Skeletal muscle tissue (tissue), 4 donors: ENCODE data around the gene GCNT2. TPM values are rescaled to one million over a fixed set of nuclear protein-coding genes. Genes with fewer than 3 reads are reported as not detected.
"Not testable (repeated sequence)": the region's sequence is repeated elsewhere in the genome, so short reads cannot be mapped to it uniquely, and the experiment has no call there.

ENCODE experiments used
- H3K27ac ChIP-seq: one replicate; pipeline ENCODE4 v1.7.0; 2013; ENCODE audit warnings: mild to moderate bottlenecking, low read depth, low read length, inconsistent platforms
- H3K27me3 ChIP-seq, 3 donors: one replicate each; pipeline ENCODE4 v1.7.0; 2013; ENCODE audit warnings: low read length in 3 of 3; ENCODE audit not compliant: control insufficient read depth in 3 of 3, insufficient read depth in 3 of 3
- H3K36me3 ChIP-seq, 3 donors: one replicate each; pipeline ENCODE4 v1.7.0; 2013; ENCODE audit warnings: low read length in 3 of 3; ENCODE audit not compliant: control insufficient read depth in 3 of 3, insufficient read depth in 3 of 3
- H3K4me1 ChIP-seq, 3 donors: one replicate each; pipeline ENCODE4 v1.7.0; 2013; ENCODE audit warnings: low read length in 3 of 3, mild to moderate bottlenecking in 3 of 3; ENCODE audit not compliant: control insufficient read depth in 3 of 3, insufficient read depth in 3 of 3
- H3K4me3 ChIP-seq, 3 donors: one replicate each; pipeline ENCODE4 v1.7.0; 2013; ENCODE audit warnings: low read length in 3 of 3
- H3K9ac ChIP-seq, 3 donors: one replicate each; pipeline ENCODE4 v1.7.0; 2013; ENCODE audit warnings: low read length in 3 of 3, mild to moderate bottlenecking in 3 of 3, moderate library complexity in 2 of 3, low read depth in 1 of 3
- H3K9me3 ChIP-seq, 3 donors: one replicate each; pipeline ENCODE4 v1.7.0; 2013; ENCODE audit warnings: low read length in 3 of 3; ENCODE audit not compliant: control insufficient read depth in 3 of 3
- total RNA-seq: library from RNA; depleted of rRNA; stranded (reverse); fragments of >200 nt; gene quantifications from one replicate; pipeline ENCODE4 v1.2.3, GENCODE V29; 2014
- donor health status: Osteomylitis.

Gene GCNT2
- total RNA-seq, 1 donor from 2014 or later, result 3.1 TPM

GRCh38 chr6:10513544-10513943, 7.6 kb upstream of the GCNT2 start:
- Histone ChIP-seq H3K9ac (no peak overlapping the region), H3K36me3 (no peaks in the 10 kb centered on the region), H3K27ac (no peak overlapping the region), H3K9me3 (no peaks in the 10 kb centered on the region), H3K27me3 (no peaks in the 10 kb centered on the region), H3K4me1 (no peaks in the 10 kb centered on the region), H3K4me3 (no peak overlapping the region)

GRCh38 chr6:10514049-10514780, 6.9 kb upstream of the GCNT2 start:
- H3K9ac ChIP-seq, result no peak overlapping the region
- no peak overlapping the region for H3K27ac ChIP-seq
- no peaks in the 10 kb centered on the region for H3K36me3 ChIP-seq
- no peaks in the 10 kb centered on the region for H3K27me3 ChIP-seq
- no peaks in the 10 kb centered on the region for H3K9me3 ChIP-seq
- H3K4me1 ChIP-seq, result no peaks in the 10 kb centered on the region
- no peak overlapping the region for H3K4me3 ChIP-seq

DNA sequence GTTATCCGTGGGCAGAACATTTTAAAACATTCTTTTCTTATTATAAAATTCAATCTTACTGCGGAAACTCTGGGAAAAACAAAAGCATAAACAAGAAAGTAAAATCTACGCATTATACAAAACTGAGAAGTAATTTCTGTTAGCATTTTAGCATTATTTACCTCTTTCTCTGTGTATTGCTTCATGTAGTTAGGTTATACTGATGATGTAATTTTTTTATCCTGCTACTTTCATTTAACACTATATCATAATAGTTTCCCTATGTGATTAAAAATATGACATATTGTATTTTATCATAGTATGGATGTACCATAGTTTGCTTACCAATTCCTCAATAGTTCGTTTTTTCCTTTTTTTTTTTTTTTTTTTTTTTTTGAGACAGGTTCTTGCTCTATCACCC, 4.2 kb upstream of the GCNT2 start:
- Histone ChIP-seq H3K9ac (no peak overlapping the region), H3K4me1 (peaks cover 0 to 3% (median 2%) of the 10 kb centered on the region in 3 donors), H3K4me3 (no peak overlapping the region), H3K27me3 (no peaks in the 10 kb centered on the region), H3K27ac (no peak overlapping the region), H3K9me3 (no peaks in the 10 kb centered on the region), H3K36me3 (no peaks in the 10 kb centered on the region)

DNA sequence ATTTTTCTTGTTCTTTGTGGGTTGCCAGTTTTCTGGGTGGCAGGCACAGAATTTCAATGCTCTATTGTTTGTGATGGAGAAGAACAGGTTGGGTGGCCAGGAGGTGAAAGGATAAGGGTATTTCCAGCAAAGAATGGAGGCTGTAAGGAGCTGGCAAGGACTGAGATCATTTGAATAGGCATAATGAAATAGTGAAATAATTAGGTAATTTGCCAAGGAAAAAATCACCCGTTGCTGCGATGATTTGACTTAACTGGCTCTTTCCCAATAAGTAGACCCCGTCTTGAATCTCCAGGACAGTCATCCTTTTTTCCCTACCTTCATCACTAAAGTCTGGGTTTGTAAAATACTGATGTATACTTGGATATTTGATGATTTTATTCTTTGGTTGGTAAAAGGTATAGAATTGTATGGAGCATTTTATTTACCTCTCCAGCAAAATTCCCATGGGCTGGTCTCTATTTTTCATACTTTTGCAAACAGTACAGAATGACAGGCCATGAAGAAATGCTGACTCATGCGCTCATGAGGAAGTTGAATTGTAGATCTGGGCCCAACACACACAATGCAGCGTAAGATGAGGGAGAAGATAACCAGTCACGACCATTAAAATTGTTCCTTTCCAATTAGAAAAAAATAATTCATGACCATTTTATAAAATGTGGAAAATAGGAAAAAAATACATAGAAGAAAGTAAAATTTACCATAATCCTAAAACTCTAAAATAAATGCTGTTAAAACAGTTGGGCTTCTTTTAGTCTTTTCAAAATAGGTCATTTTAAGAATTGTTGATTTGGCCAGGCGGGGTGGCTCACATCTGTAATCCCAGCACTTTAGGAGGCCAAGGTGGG, 2.4 kb upstream of the GCNT2 start:
- no peak overlapping the region for H3K27ac ChIP-seq
- H3K36me3 ChIP-seq, result no peaks in the 10 kb centered on the region
- H3K9ac ChIP-seq, result no peak overlapping the region
- no peaks in the 10 kb centered on the region for H3K27me3 ChIP-seq
- no peak overlapping the region for H3K4me3 ChIP-seq
- peaks cover 0 to 3% (median 2%) of the 10 kb centered on the region in 3 donors for H3K4me1 ChIP-seq
- no peaks in the 10 kb centered on the region for H3K9me3 ChIP-seq

- not testable (repeated sequence) for H3K4me1 ChIP-seq, H3K4me3 ChIP-seq, H3K36me3 ChIP-seq, H3K27ac ChIP-seq, H3K27me3 ChIP-seq, H3K9me3 ChIP-seq, H3K9ac ChIP-seq
Measured at GRCh38 chr6:10519408-10519697, 1.8 kb upstream of the GCNT2 start.

DNA sequence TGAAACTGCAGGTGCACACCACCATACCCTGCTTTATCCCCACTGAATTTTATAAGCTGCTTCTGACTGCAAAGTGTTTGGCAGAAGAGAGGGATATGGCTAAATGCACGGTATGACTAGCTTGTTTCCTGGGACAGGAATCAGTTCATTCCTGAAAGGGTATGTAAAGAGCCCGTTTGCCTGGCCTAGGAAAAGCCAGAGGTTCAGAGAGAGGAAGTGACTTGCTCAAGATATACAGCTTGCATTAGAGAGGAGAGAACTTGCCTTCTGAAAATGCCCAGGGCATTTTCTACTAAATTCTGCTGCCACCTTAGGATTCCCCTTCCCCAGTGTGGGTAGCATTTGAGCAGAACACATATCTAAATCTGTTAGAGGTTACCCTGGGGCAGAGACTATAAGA, 683 bp upstream of the GCNT2 start:
- H3K4me3 ChIP-seq, result no peak overlapping the region
- no peaks in the 10 kb centered on the region for H3K9me3 ChIP-seq
- H3K4me1 ChIP-seq, result peaks cover 0 to 3% (median 2%) of the 10 kb centered on the region in 3 donors
- H3K27ac ChIP-seq, result no peak overlapping the region
- H3K27me3 ChIP-seq, result no peaks in the 10 kb centered on the region
- H3K9ac ChIP-seq, result peak overlapping the region in 1 of 3 donors; percentile 35
- no peaks in the 10 kb centered on the region for H3K36me3 ChIP-seq

- Histone ChIP-seq H3K9ac (no peak overlapping the region), H3K4me3 (no peak overlapping the region), H3K27me3 (no peaks in the 10 kb centered on the region), H3K27ac (no peak overlapping the region), H3K36me3 (no peaks in the 10 kb centered on the region), H3K9me3 (no peaks in the 10 kb centered on the region), H3K4me1 (peaks cover 0 to 3% (median 2%) of the 10 kb centered on the region in 3 donors)
Measured at GRCh38 chr6:10522929-10523573, 1.9 kb downstream of the GCNT2 start.

DNA sequence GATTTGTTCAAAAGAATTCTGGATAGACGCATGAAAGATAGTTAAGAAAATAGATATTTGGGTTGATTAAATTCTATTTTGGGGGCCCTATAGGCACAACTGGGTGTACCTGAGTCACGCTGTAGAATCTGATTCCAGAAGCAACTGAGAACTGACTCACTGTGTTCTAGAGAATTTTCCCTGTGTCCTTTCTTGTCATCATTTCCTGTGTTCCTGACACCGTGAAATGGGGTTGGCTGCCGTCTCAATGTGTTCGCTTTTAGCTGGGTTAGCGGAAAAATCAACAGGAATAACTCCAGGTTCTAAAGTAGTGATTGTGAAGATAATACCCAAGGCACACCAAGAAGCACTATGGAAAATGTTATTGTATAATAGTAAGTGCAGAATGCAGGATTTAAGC, 5.0 kb downstream of the GCNT2 start:
- no peaks in the 10 kb centered on the region for H3K4me1 ChIP-seq
- H3K27ac ChIP-seq, result no peak overlapping the region
- H3K4me3 ChIP-seq, result no peak overlapping the region
- no peaks in the 10 kb centered on the region for H3K36me3 ChIP-seq
- no peaks in the 10 kb centered on the region for H3K9me3 ChIP-seq
- no peaks in the 10 kb centered on the region for H3K27me3 ChIP-seq
- no peak overlapping the region for H3K9ac ChIP-seq

DNA sequence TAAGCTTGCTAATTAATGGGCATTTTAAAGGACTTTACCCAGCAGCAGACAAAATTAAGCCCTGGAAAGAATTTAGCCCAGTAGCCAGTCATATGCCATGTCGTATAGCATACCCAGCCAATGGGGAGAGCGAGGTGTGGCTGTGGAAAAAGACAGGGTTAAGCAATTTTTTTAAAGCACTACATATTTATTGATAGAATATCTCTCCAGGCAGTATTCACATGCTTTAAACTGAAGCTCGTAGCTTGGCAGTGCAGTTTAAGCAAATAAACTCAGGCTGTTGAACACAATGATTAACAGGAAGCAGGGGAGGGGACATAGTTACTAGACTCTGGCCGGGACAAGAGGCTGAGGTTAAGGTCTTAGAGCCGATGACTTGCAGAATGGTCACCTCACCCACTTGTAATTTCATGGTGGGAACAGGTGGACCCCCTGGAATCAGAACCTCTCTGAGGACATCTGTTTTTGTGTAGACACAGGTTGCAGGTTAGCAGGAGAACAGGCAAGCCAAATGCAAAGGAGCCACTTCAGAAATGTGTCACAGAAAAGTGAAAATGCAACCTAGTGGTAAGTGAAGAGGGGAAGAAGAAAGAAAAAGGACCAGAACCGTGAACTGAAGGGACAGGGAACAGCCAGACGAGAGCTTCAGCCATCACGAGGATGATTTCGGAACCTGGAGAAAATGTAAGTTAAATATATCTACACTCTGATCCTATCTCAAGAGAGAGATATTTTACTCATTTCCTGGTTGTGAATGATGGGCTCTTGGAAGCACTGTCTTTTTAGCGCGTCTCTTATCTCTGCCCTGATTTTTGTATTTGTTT, 7.2 kb downstream of the GCNT2 start:
- Histone ChIP-seq H3K4me1 (peaks cover 0 to 5% (median 0%) of the 10 kb centered on the region in 3 donors), H3K27ac (no peak overlapping the region), H3K9me3 (no peaks in the 10 kb centered on the region), H3K36me3 (no peaks in the 10 kb centered on the region), H3K4me3 (peak overlapping the region; percentile 3 to 70 (median 42)), H3K27me3 (no peaks in the 10 kb centered on the region), H3K9ac (peak overlapping the region in 2 of 3 donors; percentile 12 to 19)
